SU-DHL-6 (cell line): ENCODE data around the gene SOX4.
A peak's percentile ranks its signal among the peaks of the same experiment; 100 is the strongest.

ENCODE experiments used
- H2AFZ ChIP-seq: fragments of 200-600 bp; sonication (generic); 2 replicates; pipeline ENCODE4 v1.6.1; 2014; ENCODE audit warnings: low read depth, mild to moderate bottlenecking, moderate library complexity, mixed read lengths, antibody characterized with exemption, low read length; ENCODE audit not compliant: severe bottlenecking
- H3F3A ChIP-seq: fragments of 200-600 bp; shearing (Covaris generic); 2 replicates; pipeline ENCODE4 v1.6.0; 2016; ENCODE audit warnings: antibody characterized with exemption, mild to moderate bottlenecking; ENCODE audit not compliant: insufficient read depth
- H3K27ac ChIP-seq: fragments of 200-600 bp; sonication (generic); 2 replicates; pipeline ENCODE4 v1.5.1; 2016; ENCODE audit warnings: low read depth, mild to moderate bottlenecking, low read length, moderate library complexity, mixed read lengths
- H3K27me3 ChIP-seq: fragments of 200-600 bp; sonication (generic), shearing (Covaris generic); 2 replicates; pipeline ENCODE4 v1.6.0; 2014; ENCODE audit warnings: mild to moderate bottlenecking, low read length
- H3K36me3 ChIP-seq: fragments of 200-600 bp; sonication (generic); 2 replicates; pipeline ENCODE4 v1.6.1; 2014; ENCODE audit warnings: mild to moderate bottlenecking, low read length, mixed read lengths
- H3K4me2 ChIP-seq: fragments of 300-600, 200-600 bp; shearing (Covaris generic), sonication (generic); 2 replicates; pipeline ENCODE4 v1.6.0; 2014; ENCODE audit warnings: low read length, low read depth, mild to moderate bottlenecking; ENCODE audit not compliant: poor library complexity, severe bottlenecking
- H3K4me3 ChIP-seq: fragments of 200-600 bp; sonication (generic); 2 replicates; pipeline ENCODE4 v1.5.1; 2014; ENCODE audit warnings: antibody characterized with exemption, low read length, mild to moderate bottlenecking, mixed read lengths; ENCODE audit not compliant: insufficient read depth, poor library complexity, severe bottlenecking
- H3K79me2 ChIP-seq: fragments of 200-600 bp; sonication (generic); 2 replicates; pipeline ENCODE4 v1.6.1; 2014; ENCODE audit warnings: mild to moderate bottlenecking, low read length, moderate library complexity; ENCODE audit not compliant: insufficient read depth
- H3K9ac ChIP-seq: fragments of 200-600 bp; sonication (generic); 2 replicates; pipeline ENCODE4 v1.7.0; 2014; ENCODE audit warnings: mild to moderate bottlenecking, low read length
- H3K9me2 ChIP-seq: fragments of 200-600 bp; sonication (generic); replicated peaks from 2 replicates; pipeline ENCODE4 v1.6.1; 2014; ENCODE audit warnings: low read length; ENCODE audit not compliant: insufficient read depth
- H3K9me3 ChIP-seq: fragments of 200-600 bp; sonication (generic); 2 replicates; pipeline ENCODE4 v1.6.1; 2014; ENCODE audit warnings: low read length, mixed read lengths; ENCODE audit not compliant: insufficient read depth
- H4K20me1 ChIP-seq: fragments of 200-600 bp; sonication (generic); 2 replicates; pipeline ENCODE4 v1.6.1; 2014; ENCODE audit warnings: low read depth, mild to moderate bottlenecking, antibody characterized with exemption, low read length, moderate library complexity, mixed read lengths
- EZH2phosphoT487 ChIP-seq: fragments of 200-600 bp; sonication (generic), shearing (Covaris generic); conservative IDR thresholded peaks from 2 replicates; pipeline ENCODE4 v1.6.1; 2018; ENCODE audit warnings: mild to moderate bottlenecking, antibody characterized with exemption, low read length, moderate library complexity, mixed read lengths
- TF ChIP-seq, protein P1 (sequence below): fragments of 200-600 bp; sonication (generic); IDR thresholded peaks from one replicate; pipeline ENCODE4 v1.5.1; 2017; ENCODE audit warnings: antibody characterized with exemption, mild to moderate bottlenecking, low read length, moderate library complexity; ENCODE audit not compliant: insufficient read depth, poor library complexity, severe bottlenecking

Gene SOX4

GRCh38 chr6:21586300-21586699 is 7.3 kb upstream of the SOX4 start:
- no peak overlapping the region for H3K9ac ChIP-seq

GRCh38 chr6:21586740-21587178 is 6.8 kb upstream of the SOX4 start:
- Histone ChIP-seq H3F3A (no peaks in the 10 kb centered on the region), H3K9ac (no peak overlapping the region), H3K9me2 (no peaks in the 10 kb centered on the region), H3K27me3 (no peaks in the 10 kb centered on the region), H3K9me3 (peaks cover 3% of the 10 kb centered on the region; the same call in 1 of the 2 replicates), H3K36me3 (no peaks in the 10 kb centered on the region), H3K27ac (no peak overlapping the region), H3K4me2 (no peak overlapping the region), H3K79me2 (no peaks in the 10 kb centered on the region), H2AFZ (no peak overlapping the region), H4K20me1 (no peaks in the 10 kb centered on the region), H3K4me3 (no peak overlapping the region)
- TF ChIP-seq, protein P1, sequence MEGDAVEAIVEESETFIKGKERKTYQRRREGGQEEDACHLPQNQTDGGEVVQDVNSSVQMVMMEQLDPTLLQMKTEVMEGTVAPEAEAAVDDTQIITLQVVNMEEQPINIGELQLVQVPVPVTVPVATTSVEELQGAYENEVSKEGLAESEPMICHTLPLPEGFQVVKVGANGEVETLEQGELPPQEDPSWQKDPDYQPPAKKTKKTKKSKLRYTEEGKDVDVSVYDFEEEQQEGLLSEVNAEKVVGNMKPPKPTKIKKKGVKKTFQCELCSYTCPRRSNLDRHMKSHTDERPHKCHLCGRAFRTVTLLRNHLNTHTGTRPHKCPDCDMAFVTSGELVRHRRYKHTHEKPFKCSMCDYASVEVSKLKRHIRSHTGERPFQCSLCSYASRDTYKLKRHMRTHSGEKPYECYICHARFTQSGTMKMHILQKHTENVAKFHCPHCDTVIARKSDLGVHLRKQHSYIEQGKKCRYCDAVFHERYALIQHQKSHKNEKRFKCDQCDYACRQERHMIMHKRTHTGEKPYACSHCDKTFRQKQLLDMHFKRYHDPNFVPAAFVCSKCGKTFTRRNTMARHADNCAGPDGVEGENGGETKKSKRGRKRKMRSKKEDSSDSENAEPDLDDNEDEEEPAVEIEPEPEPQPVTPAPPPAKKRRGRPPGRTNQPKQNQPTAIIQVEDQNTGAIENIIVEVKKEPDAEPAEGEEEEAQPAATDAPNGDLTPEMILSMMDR, result no peak
- no peak for TF ChIP-seq EZH2phosphoT487

More at GRCh38 chr6:21586300-21586699, 7.3 kb upstream of the SOX4 start:
- Histone ChIP-seq H2AFZ (no peak overlapping the region), H3K4me3 (no peak overlapping the region), H3K27me3 (no peaks in the 10 kb centered on the region), H3F3A (no peaks in the 10 kb centered on the region), H3K9me2 (no peaks in the 10 kb centered on the region), H3K9me3 (peaks cover 3% of the 10 kb centered on the region; the same call in 1 of the 2 replicates), H3K4me2 (no peak overlapping the region), H4K20me1 (no peaks in the 10 kb centered on the region), H3K79me2 (no peaks in the 10 kb centered on the region), H3K27ac (no peak overlapping the region), H3K36me3 (no peaks in the 10 kb centered on the region)
- TF ChIP-seq, protein P1, result no peak
- no peak for TF ChIP-seq EZH2phosphoT487

DNA sequence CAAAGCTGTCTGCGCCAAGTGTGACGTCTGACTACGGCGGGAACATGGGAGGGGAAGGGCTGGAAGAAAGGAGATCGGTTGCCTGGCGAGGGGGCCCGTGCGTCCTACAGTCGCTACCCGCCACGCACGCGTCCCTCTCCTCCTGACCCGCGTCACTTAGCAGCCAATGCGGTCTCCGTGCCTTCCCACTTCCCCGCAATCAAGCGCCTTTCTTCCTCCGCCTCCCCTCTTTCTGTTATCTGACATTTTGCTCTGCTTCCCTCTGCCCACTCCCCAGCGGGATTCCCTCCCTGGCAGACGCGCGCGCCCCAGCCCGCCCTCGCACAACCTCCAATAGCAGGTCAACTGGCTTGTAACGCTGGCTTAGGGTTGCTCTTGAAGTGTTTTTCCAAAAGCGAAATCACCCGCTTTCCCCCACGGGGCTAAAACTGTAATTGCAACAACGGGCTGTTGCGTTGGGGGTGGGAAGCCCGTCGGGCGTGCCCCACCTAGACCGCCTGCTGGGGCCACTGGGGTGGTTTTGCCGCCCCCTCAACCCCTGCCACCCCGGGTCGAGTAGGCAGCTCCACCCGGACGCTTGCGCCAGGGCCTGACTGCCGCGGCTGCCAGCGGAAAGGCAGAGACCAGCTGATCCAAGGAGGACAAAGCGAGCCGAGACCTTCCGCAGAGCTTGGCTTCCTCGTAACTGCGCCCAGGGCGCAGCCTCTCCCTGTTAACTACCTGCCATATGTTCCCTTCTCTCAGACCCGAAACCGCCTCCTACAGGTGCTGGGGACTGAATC is 6.2 kb upstream of the SOX4 start:
- no peaks in the 10 kb centered on the region for H3F3A ChIP-seq
- no peaks in the 10 kb centered on the region for H3K27me3 ChIP-seq
- no peaks in the 10 kb centered on the region for H3K9me2 ChIP-seq
- no peaks in the 10 kb centered on the region for H3K79me2 ChIP-seq
- H4K20me1 ChIP-seq, result no peaks in the 10 kb centered on the region
- peak overlapping the region; percentile 69 for H3K9ac ChIP-seq
- no peaks in the 10 kb centered on the region for H3K9me3 ChIP-seq
- peak overlapping the region; percentile 100 for H3K4me2 ChIP-seq
- TF ChIP-seq EZH2phosphoT487, result no peak
- TF ChIP-seq, protein P1, result no peak
- peak overlapping the region; percentile 99 for H2AFZ ChIP-seq
- peak overlapping the region; percentile 83 for H3K4me3 ChIP-seq
- no peak overlapping the region for H3K27ac ChIP-seq
- no peaks in the 10 kb centered on the region for H3K36me3 ChIP-seq
